HepG2 (cell line): ENCODE data around the gene ARHGEF7. TPM values are rescaled to one million over a fixed set of nuclear protein-coding genes. Genes with fewer than 3 reads are reported as not detected.

Source experiments
- ATAC-seq: fragments of 200-7000 bp; cut with Tn5 transposase; 3 replicates; pipeline ENCODE4 v1.9.1; 2020; ENCODE audit warnings: mild to moderate bottlenecking, moderate library complexity
- BruUV-seq: library from RNA; stranded (reverse); fragments of 400-500 nt; replicated peaks from 2 replicates; lab custom pipeline; 2021; lab: Mats Ljungman, UMichigan
- CTCF ChIA-PET: fragments of 300-600 bp; formaldehyde crosslinking; extraction: SDS; loops from one replicate; lab custom pipeline; 2021; ENCODE audit warnings: low total read pairs, inconsistent platforms, low intra/inter-chr PET ratio; lab: Yijun Ruan, JAX
- POLR2A ChIA-PET: fragments of 350-600 bp; sonication (Branson Sonifier 250); formaldehyde crosslinking; loops from one replicate; lab custom pipeline; 2020; ENCODE audit warnings: antibody characterized with exemption, inconsistent platforms; lab: Yijun Ruan, JAX
- DNase-seq: peaks from one replicate; pipeline ENCODE4 v3.0.0-alpha.2; 2015; ENCODE audit warnings: low spot score
- FAIRE-seq: peaks from 3 replicates; lab custom pipeline; 2011; peaks lifted over from hg19 to GRCh38; lab: Jason Lieb, UNC
- H2AFZ ChIP-seq: one replicate; pipeline ENCODE4 v1.6.1; 2011; ENCODE audit warnings: low read length, inconsistent platforms
- H3K27ac ChIP-seq: fragments of 300-600 bp; 3 replicates; pipeline ENCODE4 v1.8.0; 2011; ENCODE audit warnings: mixed run types, mild to moderate bottlenecking, mixed read lengths, low read length, inconsistent platforms; ENCODE audit not compliant: insufficient read depth; ENCODE audit errors: extremely low read length
- H3K27me3 ChIP-seq, 2 experiments: fragments of 200-600 bp in 1 of 2; 2 replicates in 1 of 2; 3 replicates in 1 of 2; pipeline versions ENCODE4 v1.6.0 to v1.8.0; 2011; ENCODE audit warnings: low read length in 2 of 2, mild to moderate bottlenecking in 2 of 2, moderate library complexity in 2 of 2, inconsistent platforms in 1 of 2; ENCODE audit not compliant: insufficient read depth in 2 of 2, control insufficient read depth in 1 of 2
- H3K36me3 ChIP-seq, 2 experiments: fragments of 200-600 bp in 1 of 2; replicated peaks in 1 of 2; 2 replicates in 1 of 2; 3 replicates in 1 of 2; pipeline versions ENCODE4 v1.5.1 to v1.8.0; 2011; ENCODE audit warnings: low read length in 2 of 2, inconsistent platforms in 1 of 2; ENCODE audit not compliant: insufficient read depth in 2 of 2, control insufficient read depth in 1 of 2
- H3K4me1 ChIP-seq: 2 replicates; pipeline ENCODE4 v1.5.1; 2012; ENCODE audit warnings: low read length, inconsistent platforms; ENCODE audit not compliant: insufficient read depth
- H3K4me2 ChIP-seq: 2 replicates; pipeline ENCODE4 v1.6.0; 2011; ENCODE audit warnings: low read depth, low read length, inconsistent platforms
- H3K4me3 ChIP-seq, 3 experiments: fragments of 200-600 bp in 1 of 3; sonication (generic), shearing (Covaris generic) in 1 of 3; replicated peaks in 1 of 3; 2 replicates each; pipeline ENCODE4 v1.5.1; 2011 to 2016; ENCODE audit warnings: low read length in 3 of 3, inconsistent platforms in 2 of 3, low read depth in 2 of 3, mild to moderate bottlenecking in 2 of 3, control low read depth in 1 of 3, mixed read lengths in 1 of 3; ENCODE audit not compliant: insufficient read depth in 1 of 3
- H3K79me2 ChIP-seq: one replicate; pipeline ENCODE4 v1.6.1; 2011; ENCODE audit warnings: low read length, inconsistent platforms; ENCODE audit not compliant: insufficient read depth
- H3K9ac ChIP-seq: 2 replicates; pipeline ENCODE4 v1.6.0; 2011; ENCODE audit warnings: mild to moderate bottlenecking, low read depth, low read length, inconsistent platforms; ENCODE audit not compliant: insufficient read depth
- H3K9me3 ChIP-seq: 2 replicates; pipeline ENCODE4 v1.5.1; 2012; ENCODE audit warnings: mild to moderate bottlenecking, low read length
- H4K20me1 ChIP-seq: 2 replicates; pipeline ENCODE4 v1.6.0; 2011; ENCODE audit warnings: inconsistent platforms, mild to moderate bottlenecking, low read length, moderate library complexity; ENCODE audit not compliant: insufficient read depth
- BCL6 ChIP-seq: IDR thresholded peaks from 2 replicates; pipeline ENCODE4 v1.6.1; 2016; ENCODE audit warnings: missing genetic modification reagents, missing compliant biosample characterization
- CEBPG ChIP-seq: IDR thresholded peaks from 2 replicates; pipeline ENCODE4 v1.6.1; 2016
- GMEB1 ChIP-seq: sonication (generic); formaldehyde crosslinking; IDR thresholded peaks from 2 replicates; pipeline ENCODE4 v1.5.1; 2020; ENCODE audit warnings: missing genetic modification reagents, mild to moderate bottlenecking, borderline replicate concordance
- HOXD1 ChIP-seq: sonication (generic); formaldehyde crosslinking; IDR thresholded peaks from 2 replicates; pipeline ENCODE4 v1.5.0; 2020; ENCODE audit warnings: missing genetic modification reagents
- KAT2B ChIP-seq: fragments of 150-350 bp; IDR thresholded peaks from 2 replicates; pipeline ENCODE4 v1.6.1; 2014; ENCODE audit warnings: low read depth, low read length, borderline replicate concordance
- KLF16 ChIP-seq, 2 experiments: sonication (generic) in 1 of 2; formaldehyde crosslinking in 1 of 2; IDR thresholded peaks; 2 replicates each; pipeline versions ENCODE4 v1.6.1 to v1.8.0; 2016 to 2023; ENCODE audit warnings: missing genetic modification reagents in 2 of 2, missing compliant biosample characterization in 1 of 2
- LRRFIP1 ChIP-seq: sonication (generic); formaldehyde crosslinking; conservative IDR thresholded peaks from 2 replicates; pipeline ENCODE4 v1.4.0; 2020; ENCODE audit warnings: missing genetic modification reagents
- NCOA2 ChIP-seq: sonication (generic); formaldehyde crosslinking; IDR thresholded peaks from 2 replicates; pipeline ENCODE4 v1.8.0; 2022; ENCODE audit warnings: inconsistent platforms
- ZNF800 ChIP-seq: sonication (generic); formaldehyde crosslinking; IDR thresholded peaks from 2 replicates; pipeline ENCODE4 v1.4.0; 2020; ENCODE audit warnings: missing genetic modification reagents
- whole genome bisulfite sequencing: methylation state at CpG from one replicate; pipeline ENCODE4 v1.1.6; 2017; ENCODE audit warnings: low lambda C conversion rate; 5-methylcytosine and 5-hydroxymethylcytosine counted together
- in situ Hi-C: cut with HindIII; loops from 2 replicates; pipeline ENCODE4 v1.10.0; 2017; ENCODE audit warnings: low pct_unique_long_range_greater_than_20kb; ENCODE audit not compliant: extremely low pct_ligation_motif_present
- intact Hi-C: fragments of 100-400 bp; cut with micrococcal nuclease; formaldehyde crosslinking; loops from one replicate; pipeline ENCODE4 v1.10.0; 2022; ENCODE audit not compliant: unreplicated experiment
- polyA plus RNA-seq, 8 experiments: library from polyadenylated mRNA; depleted of rRNA in 3 of 8; stranded (reverse) in 7 of 8; unstranded in 1 of 8; fragments of >200 nt; fragmentation: Illumina TruSeq in 4 of 8; extraction: Trizol in 4 of 8; gene quantifications; 2 replicates each; pipeline versions ENCODE4 v1.2.1 to v1.2.3, GENCODE V29; 2011 to 2016; ENCODE audit warnings: low read depth in 4 of 8, missing spikeins in 1 of 8, mixed read lengths in 1 of 8; ENCODE audit not compliant: insufficient read depth in 1 of 8
- total RNA-seq, 5 experiments: library from RNA; depleted of rRNA; stranded (reverse); fragments of >200 nt; fragmentation: Illumina TruSeq; extraction: Trizol; gene quantifications; 2 replicates each; pipeline ENCODE4 v1.2.3, GENCODE V29; 2016; ENCODE audit warnings: low read depth in 1 of 5
- TF ChIP-seq, protein P1 (sequence below): sonication (generic); formaldehyde crosslinking; conservative IDR thresholded peaks from 2 replicates; pipeline ENCODE4 v1.4.0; 2020; ENCODE audit warnings: missing genetic modification reagents
- TF ChIP-seq, protein P2 (sequence below): sonication (generic); IDR thresholded peaks from 2 replicates; pipeline ENCODE4 v1.6.1; 2016; ENCODE audit warnings: low read depth, borderline replicate concordance
- TF ChIP-seq, protein P3 (sequence below): sonication (generic); formaldehyde crosslinking; IDR thresholded peaks from 2 replicates; pipeline ENCODE4 v1.4.0; 2020; ENCODE audit warnings: mild to moderate bottlenecking, missing genetic modification reagents

ARHGEF7 gene
- total and polyA plus RNA-seq, 2 of the 13 experiments (the other 11 are each of a cell fraction or from before 2014, with no cell fraction given), result 15.7 to 22.3 TPM

DNA sequence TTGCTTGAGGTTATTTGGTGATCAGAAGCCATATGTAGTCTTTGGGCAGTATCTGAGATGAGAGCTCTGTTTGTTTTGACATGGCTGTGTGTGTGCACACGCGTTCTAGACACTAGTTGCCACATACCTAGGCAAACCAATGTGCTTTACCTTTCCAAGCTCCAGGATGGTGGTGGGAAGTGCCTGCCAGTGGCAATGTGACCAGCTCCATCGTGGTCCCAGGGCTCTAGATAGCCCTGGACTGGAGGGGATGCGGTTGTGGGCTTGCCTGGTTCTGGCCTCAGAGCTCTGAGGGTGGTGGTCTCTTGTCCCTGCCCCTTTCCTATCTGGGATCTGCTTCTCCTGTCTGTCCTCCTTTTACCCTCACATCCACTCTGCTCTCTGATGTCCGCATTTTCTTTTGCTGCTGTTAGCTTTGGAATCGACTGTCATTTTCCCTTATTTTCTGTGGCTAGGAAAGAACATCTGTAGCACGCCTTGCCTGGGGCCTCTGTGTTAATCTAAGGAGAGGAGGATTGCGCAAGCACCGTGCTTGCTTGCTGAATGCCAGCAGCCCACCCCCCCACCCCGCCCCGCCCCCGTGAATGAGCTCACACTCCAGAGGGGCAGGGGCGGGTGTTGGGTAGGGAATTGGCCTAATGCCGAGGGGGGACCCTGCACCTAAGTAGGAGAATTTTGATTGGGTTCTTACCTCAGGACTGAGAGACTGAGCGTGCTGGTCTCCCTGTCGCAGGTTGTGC lies 89.5 kb downstream of the ARHGEF7 start:
- intact Hi-C loops, result no loop called here
- peak overlapping the region; percentile 41; the same call in 1 of the 2 replicates for H3K4me2 ChIP-seq
- in situ Hi-C loops, result loop anchor here (25.0 kb wide), 1 partner anchor 267 kb away; no protein-coding TSS in a partner anchor
- WGBS, result 57% methylated on average over 11 of the region's 16 CpGs
- no peak overlapping the region for H3K4me3 ChIP-seq
- no peak overlapping the region for H3K27ac ChIP-seq
- ChIA-PET CTCF (no interaction called here), POLR2A (interaction anchor here (1.0 kb wide), 1 partner anchor 51 kb away, joined by 5 read pairs; no protein-coding TSS in a partner anchor)
- FAIRE-seq (peak; percentile 28), DNase-seq (peak; percentile 43), ATAC-seq (peak; percentile 81)
- no peaks in the 10 kb centered on the region for H3K27me3 ChIP-seq
- no peaks in the 10 kb centered on the region for H3K9me3 ChIP-seq
- peaks cover 13% of the 10 kb centered on the region for H3K4me1 ChIP-seq
- no peak overlapping the region for H3K9ac ChIP-seq
- peaks cover 16% of the 10 kb centered on the region for H4K20me1 ChIP-seq
- peaks cover 39% of the 10 kb centered on the region for H3K79me2 ChIP-seq
- BruUV-seq, result no TSS peak
- no peak overlapping the region for H2AFZ ChIP-seq
- peaks cover 2 to 4% of the 10 kb centered on the region in 2 experiments; a peak in 4 of 5 replicates for H3K36me3 ChIP-seq
- TF ChIP-seq, protein P1, sequence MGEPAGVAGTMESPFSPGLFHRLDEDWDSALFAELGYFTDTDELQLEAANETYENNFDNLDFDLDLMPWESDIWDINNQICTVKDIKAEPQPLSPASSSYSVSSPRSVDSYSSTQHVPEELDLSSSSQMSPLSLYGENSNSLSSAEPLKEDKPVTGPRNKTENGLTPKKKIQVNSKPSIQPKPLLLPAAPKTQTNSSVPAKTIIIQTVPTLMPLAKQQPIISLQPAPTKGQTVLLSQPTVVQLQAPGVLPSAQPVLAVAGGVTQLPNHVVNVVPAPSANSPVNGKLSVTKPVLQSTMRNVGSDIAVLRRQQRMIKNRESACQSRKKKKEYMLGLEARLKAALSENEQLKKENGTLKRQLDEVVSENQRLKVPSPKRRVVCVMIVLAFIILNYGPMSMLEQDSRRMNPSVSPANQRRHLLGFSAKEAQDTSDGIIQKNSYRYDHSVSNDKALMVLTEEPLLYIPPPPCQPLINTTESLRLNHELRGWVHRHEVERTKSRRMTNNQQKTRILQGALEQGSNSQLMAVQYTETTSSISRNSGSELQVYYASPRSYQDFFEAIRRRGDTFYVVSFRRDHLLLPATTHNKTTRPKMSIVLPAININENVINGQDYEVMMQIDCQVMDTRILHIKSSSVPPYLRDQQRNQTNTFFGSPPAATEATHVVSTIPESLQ (CRISPR knock-in tag), result no peak
- TF ChIP-seq KAT2B (no peak), HOXD1 (CRISPR knock-in tag) (no peak), LRRFIP1 (CRISPR knock-in tag) (no peak), GMEB1 (no peak), ZNF800 (CRISPR knock-in tag) (no peak), CEBPG (CRISPR knock-in tag) (peak; percentile 66), NCOA2 (CRISPR knock-in tag) (no peak), BCL6 (0 out of 2 replicates have a peak, but pooled peaks have one; percentile 13), KLF16 (CRISPR knock-in tag; IDR thresholded peaks at IDR 0.05) (no peak)
- TF ChIP-seq, protein P2, sequence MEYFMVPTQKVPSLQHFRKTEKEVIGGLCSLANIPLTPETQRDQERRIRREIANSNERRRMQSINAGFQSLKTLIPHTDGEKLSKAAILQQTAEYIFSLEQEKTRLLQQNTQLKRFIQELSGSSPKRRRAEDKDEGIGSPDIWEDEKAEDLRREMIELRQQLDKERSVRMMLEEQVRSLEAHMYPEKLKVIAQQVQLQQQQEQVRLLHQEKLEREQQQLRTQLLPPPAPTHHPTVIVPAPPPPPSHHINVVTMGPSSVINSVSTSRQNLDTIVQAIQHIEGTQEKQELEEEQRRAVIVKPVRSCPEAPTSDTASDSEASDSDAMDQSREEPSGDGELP, result no peak
- TF ChIP-seq, protein P3, sequence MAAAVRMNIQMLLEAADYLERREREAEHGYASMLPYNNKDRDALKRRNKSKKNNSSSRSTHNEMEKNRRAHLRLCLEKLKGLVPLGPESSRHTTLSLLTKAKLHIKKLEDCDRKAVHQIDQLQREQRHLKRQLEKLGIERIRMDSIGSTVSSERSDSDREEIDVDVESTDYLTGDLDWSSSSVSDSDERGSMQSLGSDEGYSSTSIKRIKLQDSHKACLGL (CRISPR knock-in tag), result no peak
